HepG2 (cell line): ENCODE results near the gene C6orf136. TPM values are rescaled to one million over a fixed set of nuclear protein-coding genes. Genes with fewer than 3 reads are reported as not detected.

Experiments used
- ATAC-seq: fragments of 200-7000 bp; cut with Tn5 transposase; 3 replicates; pipeline ENCODE4 v1.9.1; 2020; ENCODE audit warnings: mild to moderate bottlenecking, moderate library complexity
- BruUV-seq: library from RNA; stranded (reverse); fragments of 400-500 nt; replicated peaks from 2 replicates; lab custom pipeline; 2021; lab: Mats Ljungman, UMichigan
- CTCF ChIA-PET: fragments of 300-600 bp; formaldehyde crosslinking; extraction: SDS; loops from one replicate; lab custom pipeline; 2021; ENCODE audit warnings: low total read pairs, inconsistent platforms, low intra/inter-chr PET ratio; lab: Yijun Ruan, JAX
- POLR2A ChIA-PET: fragments of 350-600 bp; sonication (Branson Sonifier 250); formaldehyde crosslinking; loops from one replicate; lab custom pipeline; 2020; ENCODE audit warnings: antibody characterized with exemption, inconsistent platforms; lab: Yijun Ruan, JAX
- DNase-seq: peaks from one replicate; pipeline ENCODE4 v3.0.0-alpha.2; 2015; ENCODE audit warnings: low spot score
- FAIRE-seq: peaks from 3 replicates; lab custom pipeline; 2011; peaks lifted over from hg19 to GRCh38; lab: Jason Lieb, UNC
- H2AFZ ChIP-seq: one replicate; pipeline ENCODE4 v1.6.1; 2011; ENCODE audit warnings: low read length, inconsistent platforms
- H3K27ac ChIP-seq: fragments of 300-600 bp; 3 replicates; pipeline ENCODE4 v1.8.0; 2011; ENCODE audit warnings: mixed run types, mild to moderate bottlenecking, mixed read lengths, low read length, inconsistent platforms; ENCODE audit not compliant: insufficient read depth; ENCODE audit errors: extremely low read length
- H3K27me3 ChIP-seq, 2 experiments: fragments of 200-600 bp in 1 of 2; 2 replicates in 1 of 2; 3 replicates in 1 of 2; pipeline versions ENCODE4 v1.6.0 to v1.8.0; 2011; ENCODE audit warnings: low read length in 2 of 2, mild to moderate bottlenecking in 2 of 2, moderate library complexity in 2 of 2, inconsistent platforms in 1 of 2; ENCODE audit not compliant: insufficient read depth in 2 of 2, control insufficient read depth in 1 of 2
- H3K36me3 ChIP-seq, 2 experiments: fragments of 200-600 bp in 1 of 2; replicated peaks in 1 of 2; 2 replicates in 1 of 2; 3 replicates in 1 of 2; pipeline versions ENCODE4 v1.5.1 to v1.8.0; 2011; ENCODE audit warnings: low read length in 2 of 2, inconsistent platforms in 1 of 2; ENCODE audit not compliant: insufficient read depth in 2 of 2, control insufficient read depth in 1 of 2
- H3K4me1 ChIP-seq: 2 replicates; pipeline ENCODE4 v1.5.1; 2012; ENCODE audit warnings: low read length, inconsistent platforms; ENCODE audit not compliant: insufficient read depth
- H3K4me2 ChIP-seq: 2 replicates; pipeline ENCODE4 v1.6.0; 2011; ENCODE audit warnings: low read depth, low read length, inconsistent platforms
- H3K4me3 ChIP-seq, 3 experiments: fragments of 200-600 bp in 1 of 3; sonication (generic), shearing (Covaris generic) in 1 of 3; replicated peaks in 1 of 3; 2 replicates each; pipeline ENCODE4 v1.5.1; 2011 to 2016; ENCODE audit warnings: low read length in 3 of 3, inconsistent platforms in 2 of 3, low read depth in 2 of 3, mild to moderate bottlenecking in 2 of 3, control low read depth in 1 of 3, mixed read lengths in 1 of 3; ENCODE audit not compliant: insufficient read depth in 1 of 3
- H3K79me2 ChIP-seq: one replicate; pipeline ENCODE4 v1.6.1; 2011; ENCODE audit warnings: low read length, inconsistent platforms; ENCODE audit not compliant: insufficient read depth
- H3K9ac ChIP-seq: 2 replicates; pipeline ENCODE4 v1.6.0; 2011; ENCODE audit warnings: mild to moderate bottlenecking, low read depth, low read length, inconsistent platforms; ENCODE audit not compliant: insufficient read depth
- H3K9me3 ChIP-seq: 2 replicates; pipeline ENCODE4 v1.5.1; 2012; ENCODE audit warnings: mild to moderate bottlenecking, low read length
- H4K20me1 ChIP-seq: 2 replicates; pipeline ENCODE4 v1.6.0; 2011; ENCODE audit warnings: inconsistent platforms, mild to moderate bottlenecking, low read length, moderate library complexity; ENCODE audit not compliant: insufficient read depth
- AGO2 ChIP-seq: fragments of 200-400 bp; formaldehyde crosslinking; optimal IDR thresholded peaks from 2 replicates; pipeline ENCODE3; 2017; ENCODE audit warnings: mild to moderate bottlenecking, low read depth, low read length, moderate library complexity
- JUND ChIP-seq: sonication (generic); formaldehyde crosslinking; IDR thresholded peaks from 2 replicates; pipeline ENCODE4 v1.8.0; 2022; ENCODE audit warnings: mild to moderate bottlenecking, missing genetic modification reagents
- NFE2 ChIP-seq: sonication (generic); formaldehyde crosslinking; IDR thresholded peaks from 2 replicates; pipeline ENCODE4 v1.4.0; 2020; ENCODE audit warnings: missing genetic modification reagents
- PAF1 ChIP-seq: IDR thresholded peaks from 2 replicates; pipeline ENCODE4 v1.6.1; 2016; ENCODE audit warnings: missing genetic modification reagents, missing compliant biosample characterization
- POLR2AphosphoS2 ChIP-seq: IDR thresholded peaks from 2 replicates; pipeline ENCODE4 v1.6.1; 2011; ENCODE audit warnings: low read depth, low read length, improper control_type of control experiment
- POLR2AphosphoS5 ChIP-seq: IDR thresholded peaks from 2 replicates; pipeline ENCODE4 v1.6.1; 2012; ENCODE audit warnings: low read depth, low read length
- RBFOX2 ChIP-seq: fragments of 200-400 bp; formaldehyde crosslinking; IDR thresholded peaks from 2 replicates; pipeline ENCODE4 v1.6.1; 2017; ENCODE audit warnings: low read depth, mild to moderate bottlenecking, low read length
- SKI ChIP-seq: fragments of 450-650 bp; IDR thresholded peaks from one replicate; pipeline ENCODE4 v1.6.1; 2018; ENCODE audit warnings: mild to moderate bottlenecking; ENCODE audit not compliant: partially characterized antibody
- TBX3 ChIP-seq: fragments of 450-650 bp; IDR thresholded peaks from 2 replicates; pipeline ENCODE4 v1.6.1; 2017; ENCODE audit warnings: antibody characterized with exemption, mild to moderate bottlenecking, inconsistent platforms, borderline replicate concordance
- ZNF253 ChIP-seq: sonication (generic); formaldehyde crosslinking; IDR thresholded peaks from 2 replicates; pipeline ENCODE4 v1.8.0; 2022; ENCODE audit warnings: mild to moderate bottlenecking, missing genetic modification reagents, borderline replicate concordance
- ZNF678 ChIP-seq: sonication (generic); formaldehyde crosslinking; IDR thresholded peaks from 2 replicates; pipeline ENCODE4 v1.4.0; 2020; ENCODE audit warnings: mild to moderate bottlenecking, missing genetic modification reagents
- WGBS: methylation state at CpG from one replicate; pipeline ENCODE4 v1.1.6; 2017; ENCODE audit warnings: low lambda C conversion rate; 5-methylcytosine and 5-hydroxymethylcytosine counted together
- in situ Hi-C: cut with HindIII; loops from 2 replicates; pipeline ENCODE4 v1.10.0; 2017; ENCODE audit warnings: low pct_unique_long_range_greater_than_20kb; ENCODE audit not compliant: extremely low pct_ligation_motif_present
- intact Hi-C: fragments of 100-400 bp; cut with micrococcal nuclease; formaldehyde crosslinking; loops from one replicate; pipeline ENCODE4 v1.10.0; 2022; ENCODE audit not compliant: unreplicated experiment
- polyA plus RNA-seq, 8 experiments: library from polyadenylated mRNA; depleted of rRNA in 3 of 8; stranded (reverse) in 7 of 8; unstranded in 1 of 8; fragments of >200 nt; fragmentation: Illumina TruSeq in 4 of 8; extraction: Trizol in 4 of 8; gene quantifications; 2 replicates each; pipeline versions ENCODE4 v1.2.1 to v1.2.3, GENCODE V29; 2011 to 2016; ENCODE audit warnings: low read depth in 4 of 8, missing spikeins in 1 of 8, mixed read lengths in 1 of 8; ENCODE audit not compliant: insufficient read depth in 1 of 8
- total RNA-seq, 5 experiments: library from RNA; depleted of rRNA; stranded (reverse); fragments of >200 nt; fragmentation: Illumina TruSeq; extraction: Trizol; gene quantifications; 2 replicates each; pipeline ENCODE4 v1.2.3, GENCODE V29; 2016; ENCODE audit warnings: low read depth in 1 of 5
- TF ChIP-seq, protein P1 (sequence below): sonication (generic); formaldehyde crosslinking; IDR thresholded peaks from 2 replicates; pipeline ENCODE4 v1.5.0; 2020; ENCODE audit warnings: mild to moderate bottlenecking, missing genetic modification reagents, moderate library complexity

Gene C6orf136
- total and polyA plus RNA-seq, 2 of the 13 experiments (the other 11 are each of a cell fraction or from before 2014, with no cell fraction given), result 12.0 to 26.2 TPM

DNA sequence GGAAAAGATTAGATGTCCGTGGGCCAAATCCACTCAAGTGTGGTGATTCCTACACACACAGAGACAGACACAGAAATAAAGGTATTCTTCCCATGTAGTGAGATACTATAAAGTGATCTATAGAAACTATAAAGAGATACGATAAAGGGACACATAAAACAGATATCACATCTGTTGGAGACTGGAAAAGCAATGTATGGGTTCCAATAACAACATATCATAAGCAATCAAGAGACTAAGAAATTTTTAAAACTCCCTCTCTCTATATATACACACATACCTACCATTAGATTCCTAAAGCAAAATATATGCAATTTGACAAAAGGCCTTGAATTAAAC, 35.1 kb upstream of the C6orf136 start:
- TF ChIP-seq ZNF253 (CRISPR knock-in tag), result no peak
- no peak for TF ChIP-seq JUND (CRISPR knock-in tag)
- TF ChIP-seq ZNF678 (CRISPR knock-in tag), result no peak
- peak; percentile 59; the same call in 1 of the 2 replicates for TF ChIP-seq POLR2AphosphoS2
- 0 out of 2 replicates have a peak, but pooled peaks have one; percentile 14 for TF ChIP-seq RBFOX2
- no peak for TF ChIP-seq NFE2 (CRISPR knock-in tag)
- ATAC-seq (no peak), DNase-seq (no peak), FAIRE-seq (no peak)
- Histone ChIP-seq H3K4me2 (no peak overlapping the region), H3K9ac (no peak overlapping the region), H3K4me3 (no peak overlapping the region), H3K27me3 (no peaks in the 10 kb centered on the region; a peak in 1 of 5 replicates), H3K9me3 (no peaks in the 10 kb centered on the region), H2AFZ (no peak overlapping the region), H4K20me1 (peaks cover 10% of the 10 kb centered on the region), H3K79me2 (peaks cover 21% of the 10 kb centered on the region), H3K4me1 (peaks cover 22% of the 10 kb centered on the region), H3K27ac (no peak overlapping the region), H3K36me3 (peaks cover 9 to 28% of the 10 kb centered on the region in 2 experiments)
- POLR2A ChIA-PET, result interaction anchor here (1.2 to 4.8 kb wide), 10 partner anchors 11 to 110 kb away, joined by 3 to 172 read pairs (median 6); partner anchors contain the start of genes ABCF1, ATAT1, DHX16 and MDC1
- in situ Hi-C loops, result no loop called here
- WGBS, result 97% methylated on average over 2 of the region's 2 CpGs
- CTCF ChIA-PET, result interaction anchor here (0.9 kb wide), 1 partner anchor 130 kb away, joined by 3 read pairs; no protein-coding TSS in a partner anchor
- intact Hi-C loops, result no loop called here
- no TSS peak for BruUV-seq

DNA sequence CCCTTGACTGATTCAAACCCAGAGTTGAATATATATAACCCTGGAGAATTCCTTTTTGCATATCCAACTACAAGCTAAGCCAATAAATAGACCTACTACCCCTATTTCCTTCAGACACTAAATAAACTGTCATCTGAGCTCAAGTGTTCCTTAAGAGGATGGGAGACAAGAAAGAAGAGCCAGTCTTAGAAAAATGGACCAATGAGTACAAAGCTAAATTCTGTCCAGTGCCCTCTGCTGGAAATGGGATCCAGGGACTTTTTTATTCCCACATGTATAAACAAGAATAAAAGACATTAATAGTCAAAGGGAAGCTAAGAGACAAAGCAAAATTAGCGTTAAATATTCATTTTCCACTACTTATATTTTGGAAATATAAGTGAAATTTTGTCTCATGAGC, 34.7 kb upstream of the C6orf136 start:
- Histone ChIP-seq H3K9ac (no peak overlapping the region), H3K9me3 (no peaks in the 10 kb centered on the region), H3K27me3 (no peaks in the 10 kb centered on the region; a peak in 1 of 5 replicates), H3K4me2 (no peak overlapping the region), H3K36me3 (peaks cover 9 to 25% of the 10 kb centered on the region in 2 experiments), H3K4me1 (peaks cover 22% of the 10 kb centered on the region), H3K27ac (no peak overlapping the region), H3K79me2 (peaks cover 23% of the 10 kb centered on the region), H2AFZ (no peak overlapping the region), H3K4me3 (no peak overlapping the region), H4K20me1 (peaks cover 12% of the 10 kb centered on the region)
- DNase-seq, result no peak
- WGBS, result 94% methylated on average over 1 of the region's 1 CpG
- TF ChIP-seq AGO2 (peak; percentile 75), TBX3 (no peak), PAF1 (peak; percentile 83; the same call in 1 of the 2 replicates), SKI (no peak), POLR2AphosphoS5 (peak; percentile 36; the same call in 1 of the 2 replicates)
- TF ChIP-seq, protein P1, sequence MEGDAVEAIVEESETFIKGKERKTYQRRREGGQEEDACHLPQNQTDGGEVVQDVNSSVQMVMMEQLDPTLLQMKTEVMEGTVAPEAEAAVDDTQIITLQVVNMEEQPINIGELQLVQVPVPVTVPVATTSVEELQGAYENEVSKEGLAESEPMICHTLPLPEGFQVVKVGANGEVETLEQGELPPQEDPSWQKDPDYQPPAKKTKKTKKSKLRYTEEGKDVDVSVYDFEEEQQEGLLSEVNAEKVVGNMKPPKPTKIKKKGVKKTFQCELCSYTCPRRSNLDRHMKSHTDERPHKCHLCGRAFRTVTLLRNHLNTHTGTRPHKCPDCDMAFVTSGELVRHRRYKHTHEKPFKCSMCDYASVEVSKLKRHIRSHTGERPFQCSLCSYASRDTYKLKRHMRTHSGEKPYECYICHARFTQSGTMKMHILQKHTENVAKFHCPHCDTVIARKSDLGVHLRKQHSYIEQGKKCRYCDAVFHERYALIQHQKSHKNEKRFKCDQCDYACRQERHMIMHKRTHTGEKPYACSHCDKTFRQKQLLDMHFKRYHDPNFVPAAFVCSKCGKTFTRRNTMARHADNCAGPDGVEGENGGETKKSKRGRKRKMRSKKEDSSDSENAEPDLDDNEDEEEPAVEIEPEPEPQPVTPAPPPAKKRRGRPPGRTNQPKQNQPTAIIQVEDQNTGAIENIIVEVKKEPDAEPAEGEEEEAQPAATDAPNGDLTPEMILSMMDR (CRISPR knock-in tag), result peak; percentile 22; the same call in 1 of the 2 replicates
- no TSS peak for BruUV-seq
- FAIRE-seq, result no peak
- intact Hi-C loops, result no loop called here
- in situ Hi-C loops, result no loop called here
- CTCF ChIA-PET, result interaction anchor here (0.9 kb wide), 1 partner anchor 130 kb away, joined by 3 read pairs; no protein-coding TSS in a partner anchor
- no peak for ATAC-seq
- POLR2A ChIA-PET, result interaction anchor here (0.8 to 4.8 kb wide), 17 partner anchors 11 to 110 kb away, joined by 3 to 172 read pairs (median 6); partner anchors contain the start of genes ABCF1, ATAT1, C6orf136 and DHX16
